Neural crest cell (in vitro differentiated cells): ENCODE measurements around the gene SYNGR1. TPM values are rescaled to one million over a fixed set of nuclear protein-coding genes. Genes with fewer than 3 reads are reported as not detected.

Experiments used
- DNase-seq: peaks from one replicate; pipeline ENCODE4 v3.0.0; 2021; ENCODE audit warnings: low read depth, mixed read lengths, low spot score
- H3K27ac Mint-ChIP-seq: one replicate; pipeline ENCODE4 v1.8.0; 2021; ENCODE audit warnings: mild to moderate bottlenecking, mixed read lengths; ENCODE audit not compliant: unreplicated experiment
- H3K27me3 Mint-ChIP-seq: 2 replicates; pipeline ENCODE4 v1.8.0; 2021; ENCODE audit warnings: low read depth, mild to moderate bottlenecking, mixed read lengths
- H3K36me3 Mint-ChIP-seq: 2 replicates; pipeline ENCODE4 v1.8.0; 2021; ENCODE audit warnings: low read depth, mild to moderate bottlenecking, mixed read lengths
- H3K4me1 Mint-ChIP-seq: 2 replicates; pipeline ENCODE4 v1.8.0; 2021; ENCODE audit warnings: mixed read lengths
- H3K4me3 Mint-ChIP-seq: one replicate; pipeline ENCODE4 v1.8.0; 2021; ENCODE audit warnings: mild to moderate bottlenecking, mixed read lengths
- H3K9me3 Mint-ChIP-seq: 2 replicates; pipeline ENCODE4 v1.8.0; 2021; ENCODE audit warnings: mixed read lengths
- CTCF ChIP-seq: fragments of 200-600 bp; sonication (generic); conservative IDR thresholded peaks from 2 replicates; pipeline ENCODE4 v1.5.0; 2021; ENCODE audit warnings: antibody characterized with exemption, mild to moderate bottlenecking
- total RNA-seq: library from RNA; stranded (reverse); gene quantifications from 2 replicates; pipeline ENCODE4 v1.2.1, GENCODE V29; 2021

The SYNGR1 gene
- total RNA-seq, 1 donor from 2014 or later = 30.0 TPM

- Mint-ChIP-seq H3K9me3 (no peaks in the 10 kb centered on the region), H3K27ac (peak overlapping the region; percentile 76), H3K27me3 (peaks cover 6% of the 10 kb centered on the region), H3K36me3 (no peaks in the 10 kb centered on the region), H3K4me3 (peak overlapping the region; percentile 89), H3K4me1 (peaks cover 29% of the 10 kb centered on the region)
- DNase-seq = no peak
- TF ChIP-seq CTCF = no peak
Measured at GRCh38 chr22:39348909-39349505, 784 bp upstream of the SYNGR1 start.

GRCh38 chr22:39349506-39349966 lies 255 bp upstream of the SYNGR1 start:
- Mint-ChIP-seq H3K27ac (peak overlapping the region; percentile 76), H3K27me3 (peaks cover under 1% of the 10 kb centered on the region), H3K4me1 (peaks cover 29% of the 10 kb centered on the region), H3K36me3 (no peaks in the 10 kb centered on the region), H3K9me3 (no peaks in the 10 kb centered on the region), H3K4me3 (peak overlapping the region; percentile 89)
- TF ChIP-seq CTCF = no peak
- DNase-seq = peak; percentile 44

GRCh38 chr22:39350757-39351688 lies 1.2 kb downstream of the SYNGR1 start:
- H3K27ac Mint-ChIP-seq = peak overlapping the region; percentile 91
- DNase-seq = no peak
- H3K4me1 Mint-ChIP-seq = peaks cover 29% of the 10 kb centered on the region
- H3K36me3 Mint-ChIP-seq = no peaks in the 10 kb centered on the region
- no peak for TF ChIP-seq CTCF
- H3K4me3 Mint-ChIP-seq = peak overlapping the region; percentile 89
- no peaks in the 10 kb centered on the region for H3K9me3 Mint-ChIP-seq
- no peaks in the 10 kb centered on the region for H3K27me3 Mint-ChIP-seq

GRCh38 chr22:39351689-39352214 lies 2.0 kb downstream of the SYNGR1 start:
- H3K27ac Mint-ChIP-seq = peak overlapping the region; percentile 91
- peaks cover 29% of the 10 kb centered on the region for H3K4me1 Mint-ChIP-seq
- peak overlapping the region; percentile 89 for H3K4me3 Mint-ChIP-seq
- H3K27me3 Mint-ChIP-seq = no peaks in the 10 kb centered on the region
- no peaks in the 10 kb centered on the region for H3K9me3 Mint-ChIP-seq
- no peaks in the 10 kb centered on the region for H3K36me3 Mint-ChIP-seq
- DNase-seq = peak; percentile 13
- no peak for TF ChIP-seq CTCF

GRCh38 chr22:39352306-39352891 lies 2.6 kb downstream of the SYNGR1 start:
- H3K27me3 Mint-ChIP-seq = no peaks in the 10 kb centered on the region
- H3K9me3 Mint-ChIP-seq = no peaks in the 10 kb centered on the region
- no peak overlapping the region for H3K27ac Mint-ChIP-seq
- H3K4me1 Mint-ChIP-seq = peaks cover 29% of the 10 kb centered on the region
- H3K36me3 Mint-ChIP-seq = no peaks in the 10 kb centered on the region
- DNase-seq = no peak
- TF ChIP-seq CTCF = no peak
- peak overlapping the region; percentile 89 for H3K4me3 Mint-ChIP-seq
